Activated CD8-positive, alpha-beta memory T cell treated with anti-CD3 and anti-CD28 coated beads, Interleukin-2, amount 10 ng/mL, durations not matched to agents 7 days and 5 days (primary cell): ENCODE results near the gene LAMB4. TPM values are rescaled to one million over a fixed set of nuclear protein-coding genes. Genes with fewer than 3 reads are reported as not detected.

Source experiments
- ATAC-seq: fragments of 150-1000 bp; cut with Tn5 transposase; one replicate; pipeline ENCODE4 v1.10.0; 2021; ENCODE audit warnings: moderate library complexity
- CTCF ChIA-PET: fragments of 350-600 bp; sonication (Branson Sonifier 250); formaldehyde crosslinking; loops from one replicate; lab custom pipeline; 2021; ENCODE audit warnings: antibody characterized with exemption; lab: Charles Lee
- DNase-seq: peaks from one replicate; pipeline ENCODE4 v3.0.0-alpha.2; 2020
- H3K27ac Mint-ChIP-seq: one replicate; pipeline ENCODE4 v1.8.0; 2021; ENCODE audit warnings: mild to moderate bottlenecking, mixed read lengths
- H3K27me3 Mint-ChIP-seq: one replicate; pipeline ENCODE4 v1.8.0; 2021; ENCODE audit warnings: mixed read lengths
- H3K36me3 Mint-ChIP-seq: one replicate; pipeline ENCODE4 v1.8.0; 2021; ENCODE audit warnings: mild to moderate bottlenecking, mixed read lengths
- H3K4me1 Mint-ChIP-seq: one replicate; pipeline ENCODE4 v1.8.0; 2021; ENCODE audit warnings: mixed read lengths
- H3K4me3 Mint-ChIP-seq: one replicate; pipeline ENCODE4 v1.8.0; 2021; ENCODE audit warnings: mild to moderate bottlenecking, moderate library complexity, mixed read lengths
- H3K9me3 Mint-ChIP-seq: one replicate; pipeline ENCODE4 v1.8.0; 2022; ENCODE audit warnings: low read depth, mixed read lengths
- total RNA-seq, 2 experiments: library from RNA; stranded (reverse); gene quantifications; one replicate each; pipeline ENCODE4 v1.2.3, GENCODE V29; 2021

The LAMB4 gene
- total RNA-seq, 2 experiments from 2014 or later: not detected

DNA sequence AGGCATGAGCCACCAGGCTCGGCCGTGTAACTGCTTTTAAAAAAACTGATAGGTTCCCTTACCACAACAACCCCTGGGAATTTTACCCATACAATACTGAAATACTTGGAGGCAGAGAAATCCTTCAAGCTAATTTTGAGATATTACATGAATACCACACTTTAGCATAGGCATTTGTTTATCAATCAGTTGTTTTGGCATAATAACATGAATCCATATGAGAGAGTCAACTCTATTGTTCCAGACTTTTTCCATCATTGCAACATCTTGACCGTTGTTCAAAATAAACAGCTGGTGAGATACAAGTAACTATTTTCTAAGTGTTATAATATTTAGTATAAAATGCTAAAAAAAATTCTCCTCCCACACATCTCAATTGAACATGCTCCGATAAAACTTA lies 36.8 kb downstream of the LAMB4 start:
- H3K4me3 Mint-ChIP-seq: no peak overlapping the region
- no peaks in the 10 kb centered on the region for H3K36me3 Mint-ChIP-seq
- H3K9me3 Mint-ChIP-seq: no peaks in the 10 kb centered on the region
- CTCF ChIA-PET: no interaction called here
- no peaks in the 10 kb centered on the region for H3K4me1 Mint-ChIP-seq
- peaks cover 7% of the 10 kb centered on the region for H3K27me3 Mint-ChIP-seq
- DNase-seq (no peak), ATAC-seq (no peak)
- H3K27ac Mint-ChIP-seq: no peak overlapping the region

DNA sequence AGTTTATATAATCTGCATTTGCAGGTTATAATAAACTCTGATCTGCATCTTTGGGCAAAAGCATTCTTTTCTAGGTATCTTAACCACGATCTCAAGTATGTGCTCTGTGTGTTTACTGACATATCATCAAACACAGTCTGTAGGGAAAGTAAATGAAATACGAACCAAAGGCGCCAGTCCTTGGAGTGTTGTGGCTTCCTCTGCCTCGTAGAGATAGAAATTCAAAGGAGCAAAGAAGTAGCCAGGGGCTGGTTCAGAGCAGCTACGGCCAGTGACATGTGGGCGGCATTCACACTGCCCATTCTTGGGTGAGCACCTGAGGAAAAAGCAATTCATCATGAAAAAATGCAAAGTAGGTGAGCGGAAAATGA lies 38.7 kb downstream of the LAMB4 start:
- H3K4me3 Mint-ChIP-seq: no peak overlapping the region
- CTCF ChIA-PET: no interaction called here
- DNase-seq (no peak), ATAC-seq (no peak)
- no peak overlapping the region for H3K27ac Mint-ChIP-seq
- H3K27me3 Mint-ChIP-seq: peaks cover 7% of the 10 kb centered on the region
- no peaks in the 10 kb centered on the region for H3K9me3 Mint-ChIP-seq
- H3K36me3 Mint-ChIP-seq: no peaks in the 10 kb centered on the region
- no peaks in the 10 kb centered on the region for H3K4me1 Mint-ChIP-seq

DNA sequence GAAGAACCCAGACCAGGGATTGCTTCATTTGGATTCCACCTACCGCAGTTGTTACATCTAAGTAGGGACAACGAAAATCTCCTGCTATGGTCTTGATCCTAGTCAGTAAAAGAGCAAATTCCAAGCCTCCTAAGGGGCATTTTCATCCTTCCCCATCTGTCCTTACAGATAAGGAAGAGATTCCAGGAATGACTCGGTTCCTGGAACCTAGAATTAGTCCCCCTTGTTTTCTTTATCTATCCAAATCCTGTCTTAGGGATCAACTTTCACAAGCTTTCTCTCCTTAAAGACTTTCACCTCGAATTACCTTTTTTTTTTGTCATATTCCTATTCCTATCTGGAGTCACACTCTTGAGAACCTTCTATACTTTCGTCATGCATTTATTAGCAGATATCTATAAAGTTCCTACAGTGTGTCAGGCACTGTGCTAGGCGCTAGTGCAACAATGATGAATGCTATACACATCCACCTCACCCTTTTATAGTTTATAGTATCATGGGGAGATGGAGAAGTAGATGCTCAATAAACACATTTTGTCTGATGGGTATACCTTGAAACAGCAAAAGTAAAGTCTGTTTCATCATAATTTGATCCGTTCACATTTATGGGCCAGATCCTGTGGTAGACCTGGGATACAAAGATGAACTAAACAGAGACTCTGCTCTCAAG lies 39.2 kb downstream of the LAMB4 start:
- Mint-ChIP-seq H3K27me3 (peaks cover 7% of the 10 kb centered on the region), H3K4me3 (no peak overlapping the region), H3K9me3 (no peaks in the 10 kb centered on the region), H3K27ac (no peak overlapping the region), H3K36me3 (no peaks in the 10 kb centered on the region), H3K4me1 (no peaks in the 10 kb centered on the region)
- DNase-seq: no peak
- no peak for ATAC-seq
- CTCF ChIA-PET: no interaction called here

DNA sequence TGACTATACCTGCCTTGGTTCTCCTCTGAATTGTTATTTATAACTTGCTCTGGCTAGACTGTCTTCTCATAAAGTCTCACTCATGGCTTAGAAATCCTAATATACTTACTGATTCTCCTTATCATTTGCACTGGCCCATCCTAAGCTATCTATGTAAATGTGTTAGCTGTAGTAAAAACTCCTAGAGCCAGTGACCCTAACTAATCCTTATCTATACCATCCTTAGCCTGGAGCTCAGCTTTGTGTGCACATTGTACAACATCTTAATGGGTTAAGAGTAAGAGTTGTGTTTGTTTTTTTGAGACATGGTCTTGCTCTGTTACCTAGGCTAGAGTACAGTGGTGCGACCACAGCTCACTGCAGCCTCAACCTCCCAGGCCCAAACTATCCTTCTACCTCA lies 40.8 kb downstream of the LAMB4 start:
- Mint-ChIP-seq H3K4me1 (no peaks in the 10 kb centered on the region), H3K36me3 (no peaks in the 10 kb centered on the region), H3K9me3 (no peaks in the 10 kb centered on the region), H3K27ac (no peak overlapping the region), H3K27me3 (peaks cover 2% of the 10 kb centered on the region), H3K4me3 (no peak overlapping the region)
- ATAC-seq (no peak), DNase-seq (no peak)
- CTCF ChIA-PET: no interaction called here

DNA sequence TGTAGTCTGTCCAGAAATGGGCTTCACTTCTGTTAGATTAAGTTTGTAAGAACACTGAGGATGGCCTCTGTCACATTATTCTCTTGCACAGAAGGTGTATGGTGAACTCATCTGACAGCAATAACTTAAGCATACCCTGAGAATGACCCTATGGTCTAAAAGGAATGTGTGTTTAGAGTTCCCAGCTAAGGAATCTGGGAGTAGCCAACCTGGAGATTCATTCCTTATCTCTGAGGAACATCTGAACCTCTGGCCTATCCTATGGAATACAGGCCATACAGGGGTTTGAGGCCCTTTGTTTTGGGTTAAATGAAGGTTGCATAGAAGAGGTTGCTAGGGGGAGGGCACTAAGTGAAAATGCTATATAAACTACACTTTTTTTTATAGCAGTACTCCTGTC lies 41.4 kb downstream of the LAMB4 start:
- no peaks in the 10 kb centered on the region for H3K27me3 Mint-ChIP-seq
- CTCF ChIA-PET: no interaction called here
- no peaks in the 10 kb centered on the region for H3K4me1 Mint-ChIP-seq
- H3K36me3 Mint-ChIP-seq: no peaks in the 10 kb centered on the region
- no peak overlapping the region for H3K27ac Mint-ChIP-seq
- H3K4me3 Mint-ChIP-seq: no peak overlapping the region
- no peaks in the 10 kb centered on the region for H3K9me3 Mint-ChIP-seq
- no peak for DNase-seq
- ATAC-seq: no peak

DNA sequence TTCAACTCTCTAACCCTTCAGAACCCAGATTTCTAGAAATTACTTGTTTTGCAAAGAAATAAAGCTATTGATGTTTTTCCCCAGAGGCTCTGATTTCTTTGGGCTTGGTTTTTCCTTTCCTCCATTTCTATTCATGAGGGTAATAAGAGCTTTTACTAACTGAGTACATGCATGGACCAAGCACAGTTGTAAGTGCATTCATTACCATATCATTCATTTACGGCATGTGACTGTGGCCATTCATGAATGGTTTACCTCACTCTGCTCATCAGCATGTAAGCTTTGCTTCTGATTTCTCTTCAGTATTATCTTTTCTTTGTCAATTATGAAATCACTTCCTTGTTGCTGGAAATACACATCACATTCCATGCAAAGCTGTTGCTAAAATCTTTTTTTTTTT lies 42.4 kb downstream of the LAMB4 start:
- no peaks in the 10 kb centered on the region for H3K27me3 Mint-ChIP-seq
- no peak overlapping the region for H3K4me3 Mint-ChIP-seq
- ATAC-seq: no peak
- DNase-seq: no peak
- no peaks in the 10 kb centered on the region for H3K4me1 Mint-ChIP-seq
- H3K36me3 Mint-ChIP-seq: no peaks in the 10 kb centered on the region
- no peaks in the 10 kb centered on the region for H3K9me3 Mint-ChIP-seq
- CTCF ChIA-PET: no interaction called here
- H3K27ac Mint-ChIP-seq: no peak overlapping the region

DNA sequence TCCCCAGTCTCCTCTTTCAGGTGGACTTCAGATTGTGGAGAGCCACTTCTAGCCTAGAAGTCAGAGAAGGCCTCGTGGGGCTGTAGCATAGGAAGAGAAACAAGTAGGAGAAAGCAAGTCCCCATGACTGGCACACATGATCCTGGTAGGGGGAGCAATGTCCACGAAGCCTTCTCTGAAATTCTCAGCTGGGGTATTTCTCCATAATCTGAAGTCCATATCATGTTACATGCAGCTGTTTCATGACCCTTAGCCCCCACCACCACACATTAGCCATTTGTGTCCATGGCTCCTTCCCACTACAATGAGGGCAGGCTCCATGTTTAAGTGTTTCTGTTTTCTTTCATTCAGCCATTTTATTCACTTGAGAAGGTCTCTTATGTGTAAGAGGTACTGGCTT lies 43.2 kb downstream of the LAMB4 start:
- Mint-ChIP-seq H3K4me1 (no peaks in the 10 kb centered on the region), H3K36me3 (no peaks in the 10 kb centered on the region), H3K4me3 (no peak overlapping the region), H3K27ac (no peak overlapping the region), H3K27me3 (no peaks in the 10 kb centered on the region), H3K9me3 (no peaks in the 10 kb centered on the region)
- ATAC-seq (no peak), DNase-seq (no peak)
- CTCF ChIA-PET: no interaction called here

DNA sequence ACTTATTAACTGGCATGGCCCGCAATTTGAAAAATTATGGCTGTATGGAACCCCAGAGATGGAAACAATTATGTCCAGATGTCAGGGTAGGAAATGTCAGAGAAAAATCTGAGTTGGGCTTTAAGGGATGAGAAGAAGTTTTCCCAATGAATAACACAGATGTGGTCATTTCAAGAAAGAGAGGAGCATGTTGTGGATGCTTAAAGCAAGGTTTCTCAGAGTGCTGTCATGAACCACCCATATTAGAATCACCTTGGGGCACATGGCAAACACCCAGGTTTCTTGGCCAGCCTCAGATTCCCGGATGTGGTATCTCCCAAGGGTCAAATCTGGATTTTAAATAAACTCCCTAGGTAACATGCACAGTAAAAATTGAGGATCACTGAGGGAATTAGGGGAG lies 43.6 kb downstream of the LAMB4 start:
- CTCF ChIA-PET: no interaction called here
- H3K4me1 Mint-ChIP-seq: no peaks in the 10 kb centered on the region
- H3K4me3 Mint-ChIP-seq: no peak overlapping the region
- DNase-seq (no peak), ATAC-seq (no peak)
- H3K9me3 Mint-ChIP-seq: peaks cover under 1% of the 10 kb centered on the region
- no peak overlapping the region for H3K27ac Mint-ChIP-seq
- H3K36me3 Mint-ChIP-seq: no peaks in the 10 kb centered on the region
- no peaks in the 10 kb centered on the region for H3K27me3 Mint-ChIP-seq

DNA sequence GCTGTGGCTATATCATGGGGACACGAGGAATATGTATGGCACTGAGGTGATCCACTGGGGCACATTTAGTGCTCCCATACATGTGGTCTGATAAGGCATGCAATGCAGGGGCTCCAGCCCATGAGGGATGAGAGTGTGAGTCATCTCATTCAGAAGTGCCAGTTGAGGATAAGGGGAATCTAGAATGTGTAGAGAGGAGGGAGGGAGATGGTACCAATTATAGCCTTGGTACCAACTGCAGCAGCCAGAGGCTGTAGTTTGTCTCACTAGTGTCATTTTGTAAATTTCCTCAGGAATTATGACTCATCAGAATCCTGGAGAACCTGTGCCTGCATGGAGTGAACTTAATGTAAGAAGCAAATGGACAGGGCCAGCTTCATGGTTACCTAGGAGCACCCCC lies 46.2 kb downstream of the LAMB4 start:
- CTCF ChIA-PET: no interaction called here
- Mint-ChIP-seq H3K27me3 (no peaks in the 10 kb centered on the region), H3K9me3 (peaks cover 3% of the 10 kb centered on the region), H3K4me3 (no peak overlapping the region), H3K27ac (no peak overlapping the region), H3K4me1 (no peaks in the 10 kb centered on the region), H3K36me3 (no peaks in the 10 kb centered on the region)
- no peak for ATAC-seq
- DNase-seq: no peak

DNA sequence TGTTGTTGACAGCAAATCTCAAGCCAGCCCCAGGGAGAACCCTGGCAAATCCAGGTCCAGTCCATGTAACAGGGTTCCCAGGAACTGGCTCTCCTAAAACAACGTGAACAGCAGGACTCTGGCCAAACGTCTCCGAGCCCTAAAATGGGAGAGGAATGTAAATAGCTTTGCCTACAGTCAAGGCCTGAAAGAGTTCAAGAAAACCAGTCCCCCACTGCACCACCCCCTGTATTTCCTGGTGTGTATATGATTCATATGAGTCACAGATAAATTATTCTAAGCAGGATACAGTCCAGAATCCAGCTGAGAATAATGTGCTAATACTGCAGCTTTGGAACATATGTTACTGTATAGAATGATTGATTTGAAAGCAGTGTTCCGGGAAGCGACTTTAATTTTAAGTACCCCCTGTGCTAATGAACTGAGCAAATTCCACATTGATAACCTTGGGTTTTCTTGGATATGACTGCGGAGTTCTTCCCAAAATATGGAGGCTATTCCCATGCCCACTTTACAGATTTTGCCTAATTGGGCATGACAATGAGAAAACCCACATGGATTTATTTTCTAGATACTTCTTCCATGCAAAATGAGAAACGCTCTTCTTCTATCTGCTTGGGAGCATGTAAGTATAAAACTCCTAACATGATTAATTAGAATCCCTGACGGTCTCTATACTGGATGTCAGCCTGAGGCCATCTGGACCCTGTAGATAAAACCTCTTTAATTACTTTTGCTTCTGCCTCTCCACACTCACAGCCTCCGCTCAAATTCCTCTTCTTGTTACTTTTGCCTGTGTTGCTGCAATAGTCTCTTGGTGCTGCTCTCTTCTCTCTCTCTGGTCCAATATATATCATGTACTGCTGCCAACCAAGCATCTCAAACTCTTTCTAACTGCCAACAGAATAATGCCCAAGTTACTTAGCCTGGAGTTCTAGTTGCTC lies 50.2 kb downstream of the LAMB4 start:
- H3K9me3 Mint-ChIP-seq: peaks cover 3% of the 10 kb centered on the region
- no peaks in the 10 kb centered on the region for H3K4me1 Mint-ChIP-seq
- no peak overlapping the region for H3K27ac Mint-ChIP-seq
- ATAC-seq (no peak), DNase-seq (no peak)
- H3K27me3 Mint-ChIP-seq: no peaks in the 10 kb centered on the region
- H3K36me3 Mint-ChIP-seq: no peaks in the 10 kb centered on the region
- no peak overlapping the region for H3K4me3 Mint-ChIP-seq
- CTCF ChIA-PET: no interaction called here

DNA sequence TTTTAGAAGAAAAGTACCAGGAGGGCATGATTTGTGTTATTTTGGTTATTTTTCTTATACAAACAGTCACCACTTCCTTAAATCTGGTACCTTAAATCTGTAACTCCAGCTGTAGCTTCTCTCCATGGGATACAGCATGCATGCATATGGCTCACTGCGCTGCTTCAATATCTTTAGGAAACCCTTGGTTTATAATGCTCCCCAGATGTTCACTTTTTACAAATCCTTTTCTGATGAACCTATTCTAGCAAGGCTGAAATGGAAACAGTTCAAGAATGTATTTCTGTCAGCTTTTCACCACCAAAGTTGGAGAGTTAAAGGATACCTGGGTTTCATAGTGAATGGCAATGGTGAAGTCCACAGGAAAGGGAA lies 50.9 kb downstream of the LAMB4 start:
- Mint-ChIP-seq H3K27ac (no peak overlapping the region), H3K4me1 (no peaks in the 10 kb centered on the region), H3K4me3 (no peak overlapping the region), H3K27me3 (no peaks in the 10 kb centered on the region), H3K9me3 (peaks cover 3% of the 10 kb centered on the region), H3K36me3 (no peaks in the 10 kb centered on the region)
- CTCF ChIA-PET: no interaction called here
- ATAC-seq (no peak), DNase-seq (no peak)

DNA sequence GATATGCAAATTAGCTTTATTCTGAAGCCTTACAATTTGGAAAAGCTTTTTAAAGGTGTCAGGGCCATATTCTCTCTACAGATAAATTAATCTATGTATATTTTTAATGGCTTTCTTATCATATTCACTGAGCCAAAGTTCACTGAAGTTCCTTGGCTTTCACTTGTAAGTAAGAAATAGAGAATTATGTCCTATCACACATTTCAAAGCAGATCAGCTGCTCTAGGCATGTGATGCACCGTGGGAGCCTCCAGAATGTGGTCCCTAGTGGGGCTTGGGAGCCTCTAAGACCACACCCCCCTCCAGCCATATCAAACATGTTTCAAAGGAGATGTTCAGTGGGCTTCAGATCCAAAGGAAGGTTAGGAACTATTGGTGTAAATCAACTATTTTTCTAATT lies 51.5 kb downstream of the LAMB4 start:
- H3K27me3 Mint-ChIP-seq: no peaks in the 10 kb centered on the region
- no peaks in the 10 kb centered on the region for H3K4me1 Mint-ChIP-seq
- H3K27ac Mint-ChIP-seq: no peak overlapping the region
- no peak for DNase-seq
- peaks cover 3% of the 10 kb centered on the region for H3K9me3 Mint-ChIP-seq
- no peak for ATAC-seq
- H3K36me3 Mint-ChIP-seq: no peaks in the 10 kb centered on the region
- H3K4me3 Mint-ChIP-seq: no peak overlapping the region
- CTCF ChIA-PET: no interaction called here

DNA sequence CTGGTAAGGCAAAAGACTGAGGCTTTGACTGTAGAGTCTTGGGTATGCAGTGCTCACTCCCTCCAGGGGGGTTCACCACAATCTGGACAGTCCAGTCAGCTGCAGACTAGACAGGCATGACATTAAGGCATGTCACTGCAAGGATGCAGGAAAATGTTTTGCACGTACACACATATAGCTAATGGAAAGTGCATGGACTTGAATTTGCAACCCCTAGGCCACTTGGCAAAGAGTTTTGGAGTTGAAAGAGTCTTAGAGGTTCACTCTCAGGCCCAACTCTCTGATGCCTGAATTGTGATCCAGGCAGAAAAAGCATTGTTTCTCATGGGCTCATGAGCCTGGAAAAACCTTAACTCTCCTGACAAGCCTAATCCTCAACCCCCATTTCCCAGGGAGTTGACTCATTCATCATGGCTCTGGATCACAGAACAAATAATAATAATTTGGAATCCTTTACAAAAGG lies 51.9 kb downstream of the LAMB4 start:
- no peak for DNase-seq
- Mint-ChIP-seq H3K9me3 (peaks cover 3% of the 10 kb centered on the region), H3K27me3 (no peaks in the 10 kb centered on the region), H3K4me3 (no peak overlapping the region), H3K4me1 (no peaks in the 10 kb centered on the region), H3K36me3 (no peaks in the 10 kb centered on the region), H3K27ac (no peak overlapping the region)
- CTCF ChIA-PET: no interaction called here
- ATAC-seq: no peak

DNA sequence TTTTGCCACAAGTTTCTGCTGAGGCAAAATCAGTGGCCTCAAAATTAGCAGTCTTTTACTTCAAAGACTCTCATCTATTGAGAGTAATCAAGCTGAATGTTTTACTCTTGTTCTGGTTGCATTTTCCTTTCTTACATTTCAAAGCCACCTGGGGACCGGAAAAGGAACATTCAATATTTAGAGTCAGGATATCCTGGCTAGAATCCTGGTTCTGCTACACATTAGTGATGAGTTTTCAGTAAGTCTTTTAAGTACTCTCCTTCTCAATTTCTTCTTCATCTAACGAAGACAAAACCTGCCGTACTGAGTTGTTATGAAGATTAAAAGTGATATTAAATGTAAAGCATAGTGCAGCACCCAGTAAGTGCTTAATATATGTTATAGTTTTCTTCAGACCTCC lies 52.5 kb downstream of the LAMB4 start:
- no peaks in the 10 kb centered on the region for H3K27me3 Mint-ChIP-seq
- no peaks in the 10 kb centered on the region for H3K36me3 Mint-ChIP-seq
- DNase-seq (no peak), ATAC-seq (no peak)
- CTCF ChIA-PET: no interaction called here
- H3K4me3 Mint-ChIP-seq: no peak overlapping the region
- H3K9me3 Mint-ChIP-seq: peaks cover 3% of the 10 kb centered on the region
- no peak overlapping the region for H3K27ac Mint-ChIP-seq
- no peaks in the 10 kb centered on the region for H3K4me1 Mint-ChIP-seq
